GM12878 (cell line): ENCODE data around the gene TRIM7. TPM values are rescaled to one million over a fixed set of nuclear protein-coding genes. Genes with fewer than 3 reads are reported as not detected.

ENCODE experiments used
- ATAC-seq: fragments of 200-7000 bp; cut with Tn5 transposase; 3 replicates; pipeline ENCODE4 v1.9.1; 2020; ENCODE audit warnings: mild to moderate bottlenecking, moderate library complexity
- BruUV-seq: library from RNA; stranded (reverse); fragments of 400-500 nt; replicated peaks from 2 replicates; lab custom pipeline; 2021; lab: Mats Ljungman, UMichigan
- CTCF ChIA-PET: fragments of 300-600 bp; sonication (Branson Sonifier 250); formaldehyde crosslinking; extraction: SDS; loops from one replicate; lab custom pipeline; 2021; ENCODE audit warnings: inconsistent platforms; lab: Yijun Ruan, JAX
- POLR2A ChIA-PET: fragments of 350-600 bp; formaldehyde crosslinking; extraction: SDS; loops from one replicate; lab custom pipeline; 2021; ENCODE audit warnings: inconsistent platforms; lab: Charles Lee
- RAD21 ChIA-PET: fragments of 300-600 bp; sonication (Branson Sonifier 250); formaldehyde crosslinking; loops from one replicate; lab custom pipeline; 2023; ENCODE audit warnings: antibody characterized with exemption; ENCODE audit not compliant: unreplicated experiment; lab: Charles Lee
- SMC1A ChIA-PET: fragments of 300-600 bp; sonication (Branson Sonifier 250); formaldehyde crosslinking; loops from one replicate; lab custom pipeline; 2023; ENCODE audit not compliant: unreplicated experiment, uncharacterized antibody; lab: Charles Lee
- DNase-seq: peaks from one replicate; pipeline ENCODE4 v3.0.0-alpha.2; 2011; ENCODE audit warnings: low read depth, low spot score
- FAIRE-seq: peaks from 3 replicates; lab custom pipeline; 2011; peaks lifted over from hg19 to GRCh38; lab: Jason Lieb, UNC
- H2AFZ ChIP-seq: 2 replicates; pipeline ENCODE4 v1.6.0; 2011; ENCODE audit warnings: low read depth, low read length, control low read depth; ENCODE audit not compliant: control insufficient read depth
- H3K27ac ChIP-seq: 2 replicates; pipeline ENCODE4 v1.5.1; 2011; ENCODE audit warnings: control low read depth; ENCODE audit not compliant: control insufficient read depth, insufficient read depth
- H3K27me3 ChIP-seq, 2 experiments: replicated peaks in 1 of 2; 2 replicates each; pipeline versions ENCODE4 v1.6.0 to v1.6.1; 2011; ENCODE audit warnings: low read length in 1 of 2; ENCODE audit not compliant: control insufficient read depth in 2 of 2, insufficient read depth in 2 of 2
- H3K36me3 ChIP-seq, 2 experiments: 2 replicates each; pipeline ENCODE4 v1.5.1; 2011; ENCODE audit warnings: low read length in 1 of 2; ENCODE audit not compliant: control insufficient read depth in 2 of 2, insufficient read depth in 2 of 2
- H3K4me1 ChIP-seq: 2 replicates; pipeline ENCODE4 v1.6.1; 2011; ENCODE audit warnings: mild to moderate bottlenecking, low read length, moderate library complexity, mixed read lengths; ENCODE audit not compliant: control insufficient read depth, insufficient read depth
- H3K4me2 ChIP-seq: 2 replicates; pipeline ENCODE4 v1.6.0; 2011; ENCODE audit warnings: control low read depth; ENCODE audit not compliant: control insufficient read depth, insufficient read depth
- H3K4me3 ChIP-seq: fragments of 200-600 bp; sonication (generic); 2 replicates; pipeline ENCODE4 v1.5.1; 2016
- H3K79me2 ChIP-seq: 2 replicates; pipeline ENCODE4 v1.6.0; 2011; ENCODE audit warnings: low read length; ENCODE audit not compliant: control insufficient read depth, insufficient read depth
- H3K9ac ChIP-seq: 2 replicates; pipeline ENCODE4 v1.8.0; 2011; ENCODE audit warnings: low read length, control low read depth, mixed read lengths; ENCODE audit not compliant: control insufficient read depth, insufficient read depth
- H3K9me3 ChIP-seq: replicated peaks from 3 replicates; pipeline ENCODE4 v1.5.1; 2011; ENCODE audit warnings: mild to moderate bottlenecking, low read length; ENCODE audit not compliant: control insufficient read depth, insufficient read depth
- H4K20me1 ChIP-seq: 2 replicates; pipeline ENCODE4 v1.6.0; 2011; ENCODE audit not compliant: control insufficient read depth, insufficient read depth
- IRF4 ChIP-seq: IDR thresholded peaks from 2 replicates; pipeline ENCODE4 v1.6.1; 2011; ENCODE audit warnings: low read depth, low read length
- NFIC ChIP-seq: IDR thresholded peaks from 2 replicates; pipeline ENCODE4 v1.6.1; 2012; ENCODE audit warnings: low read depth, mild to moderate bottlenecking, inconsistent platforms, low read length, moderate library complexity
- PKNOX1 ChIP-seq: fragments of 450-650 bp; IDR thresholded peaks from 2 replicates; pipeline ENCODE4 v1.6.1; 2016; ENCODE audit warnings: mild to moderate bottlenecking
- ZBTB33 ChIP-seq: fragments of 450-650 bp; IDR thresholded peaks from 2 replicates; pipeline ENCODE4 v1.6.1; 2017; ENCODE audit warnings: mild to moderate bottlenecking
- WGBS: methylation state at CpG from one replicate; pipeline ENCODE4 v1.1.6; 2016; ENCODE audit warnings: low lambda C conversion rate; ENCODE audit not compliant: insufficient replicate concordance, insufficient coverage; ENCODE audit errors: missing lambda C conversion rate; 5-methylcytosine and 5-hydroxymethylcytosine counted together
- in situ Hi-C: fragments of 300-500 bp; cut with MboI; formaldehyde crosslinking; loops from 9 replicates; pipeline ENCODE4 v1.14.3; 2018; ENCODE audit warnings: mixed read lengths
- intact Hi-C: fragments of 100-400 bp; cut with micrococcal nuclease; formaldehyde crosslinking; loops from one replicate; pipeline ENCODE4 v1.14.2; 2022; ENCODE audit not compliant: unreplicated experiment
- polyA plus RNA-seq, 11 experiments: library from polyadenylated mRNA; depleted of rRNA in 4 of 11; unstranded in 6 of 11; stranded (reverse) in 5 of 11; fragments of >200 nt; fragmentation: Nextera tagmentation in 4 of 11; fragmentation: Illumina TruSeq in 1 of 11; extraction: Ambion mirVana in 4 of 11; extraction: Trizol in 1 of 11; gene quantifications; 1 replicate in 1 of 11; 2 replicates in 10 of 11; pipeline versions ENCODE4 v1.2.1 to v1.2.3, GENCODE V29; 2011 to 2016; ENCODE audit warnings: inconsistent platforms in 2 of 11, missing spikeins in 2 of 11, low read depth in 1 of 11
- total RNA-seq, 4 experiments: library from RNA; depleted of rRNA in 3 of 4; stranded (reverse); fragments of >200 nt in 3 of 4; fragmentation: Illumina TruSeq in 1 of 4; extraction: Trizol in 1 of 4; gene quantifications; 2 replicates each; pipeline versions ENCODE4 v1.2.1 to v1.2.3, GENCODE V29; 2013 to 2021

Gene TRIM7
- total and polyA plus RNA-seq, 10 of the 15 experiments (the other 5 are each of a cell fraction or from before 2014, with no cell fraction given) = 0.02 to 1.6 (median 0.41) TPM

GRCh38 chr5:181153814-181154213, 51.2 kb downstream of the TRIM7 start:
- Histone ChIP-seq H3K4me2 (no peak overlapping the region), H2AFZ (0 out of 2 replicates have a peak overlapping the region, but pooled peaks have one; percentile 34), H3K36me3 (no peaks in the 10 kb centered on the region), H3K4me3 (no peak overlapping the region), H3K9ac (no peak overlapping the region), H3K79me2 (no peaks in the 10 kb centered on the region), H4K20me1 (no peaks in the 10 kb centered on the region), H3K27me3 (no peaks in the 10 kb centered on the region), H3K4me1 (peaks cover 6% of the 10 kb centered on the region), H3K9me3 (no peaks in the 10 kb centered on the region; the same call in 2 of the 3 replicates), H3K27ac (no peak overlapping the region)
- no TSS peak for BruUV-seq
- in situ Hi-C loops (no loop called here), intact Hi-C loops (loop anchor here (10.0 kb wide), 4 partner anchors 49 to 349 kb away; partner anchors contain the start of gene MGAT1)
- WGBS = 3% methylated on average over 5 of the region's 5 CpGs
- CTCF ChIA-PET = interaction anchor here (0.6 to 0.7 kb wide), 2 partner anchors 105 to 243 kb away, joined by 3 read pairs; no protein-coding TSS in a partner anchor
- FAIRE-seq = peak; percentile 13
- no peak for DNase-seq
- POLR2A ChIA-PET = no interaction called here
- no peak for TF ChIP-seq NFIC
- 0 out of 2 replicates have a peak, but pooled peaks have one; percentile 10 for TF ChIP-seq ZBTB33
- peak; percentile 52 for TF ChIP-seq PKNOX1
- 0 out of 2 replicates have a peak, but pooled peaks have one; percentile 18 for TF ChIP-seq IRF4
- peak; percentile 27 for ATAC-seq
- SMC1A ChIA-PET = no interaction called here
- RAD21 ChIA-PET = no interaction called here
